NCI-H748 (cell line): ENCODE results near the gene MOXD1.

Source experiments
- DNase-seq: peaks from one replicate; lab custom pipeline; 2025; ENCODE audit not compliant: unreplicated experiment; lab: John Stamatoyannopoulos, UW

MOXD1 gene

GRCh38 chr6:132400883-132401617 lies at the start of gene MOXD1:
Gene MOXD1, minus strand, starts transcription at chr6:132401475. Its CDS starts 49 bp downstream, at chr6:132401426.
- DNase-seq = peak; percentile 67

DNA sequence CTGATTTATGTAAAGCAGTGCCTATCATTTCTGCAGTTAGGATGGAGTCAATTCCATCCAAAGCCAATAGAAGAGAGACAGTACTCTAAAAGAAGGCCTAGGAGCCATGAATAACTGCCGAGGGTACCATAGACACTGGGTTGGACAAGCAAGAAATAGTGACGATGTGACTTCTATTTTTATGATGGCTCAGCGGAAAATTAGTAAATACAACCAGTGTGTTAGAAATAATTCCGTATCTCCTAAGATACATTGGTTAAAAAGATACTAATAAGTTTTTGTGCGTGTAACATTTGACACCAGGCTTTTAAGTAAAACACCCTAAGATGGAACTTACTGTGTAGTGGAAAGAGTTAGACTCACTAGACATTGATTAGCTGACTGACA lies 45.6 kb upstream of the MOXD1 start:
- no peak for DNase-seq

DNA sequence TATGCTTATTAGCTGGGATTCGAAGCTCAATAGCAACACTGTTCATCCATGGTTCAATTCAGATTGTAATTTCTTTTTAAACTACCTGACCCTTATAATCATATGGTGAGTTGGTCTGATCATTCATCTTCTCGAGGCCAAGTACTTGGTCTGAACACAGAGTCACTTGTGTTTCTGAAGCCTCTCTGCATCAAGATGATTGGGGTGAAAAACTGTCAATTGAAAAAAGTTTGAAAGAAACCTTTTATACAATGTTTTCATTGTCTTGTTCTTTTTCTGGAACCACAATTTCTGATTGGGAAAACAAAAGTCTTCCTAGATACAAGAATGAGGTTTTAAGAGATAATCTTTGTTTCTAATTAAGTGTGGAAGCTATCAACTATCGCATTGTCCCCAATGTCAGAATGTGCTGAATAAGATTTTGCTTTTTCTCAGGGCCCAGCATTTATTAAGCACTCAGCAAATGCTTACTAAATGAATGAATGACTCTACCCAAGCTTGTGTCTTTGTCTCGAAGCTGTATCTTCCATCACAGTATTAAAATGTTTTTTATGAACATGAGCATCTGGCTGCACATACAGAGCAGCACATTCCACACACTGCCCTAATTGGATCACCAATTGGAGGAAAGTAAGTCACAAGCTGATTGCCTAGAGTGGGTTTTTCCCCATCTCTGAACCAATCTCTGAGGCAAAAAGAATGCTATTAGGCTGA lies 45.0 kb upstream of the MOXD1 start:
- no peak for DNase-seq

GRCh38 chr6:132445201-132445951 lies 44.1 kb upstream of the MOXD1 start:
- no peak for DNase-seq

GRCh38 chr6:132443206-132443605 lies 41.9 kb upstream of the MOXD1 start:
- no peak for DNase-seq

GRCh38 chr6:132430110-132430509 lies 28.8 kb upstream of the MOXD1 start:
- DNase-seq = no peak

- DNase-seq = no peak
These were observed 23.9 kb upstream of the MOXD1 start for GRCh38 chr6:132425176-132425575.

GRCh38 chr6:132423839-132424238 lies 22.6 kb upstream of the MOXD1 start:
- DNase-seq = no peak

GRCh38 chr6:132418235-132418965 lies 17.1 kb upstream of the MOXD1 start:
- DNase-seq = no peak

DNA sequence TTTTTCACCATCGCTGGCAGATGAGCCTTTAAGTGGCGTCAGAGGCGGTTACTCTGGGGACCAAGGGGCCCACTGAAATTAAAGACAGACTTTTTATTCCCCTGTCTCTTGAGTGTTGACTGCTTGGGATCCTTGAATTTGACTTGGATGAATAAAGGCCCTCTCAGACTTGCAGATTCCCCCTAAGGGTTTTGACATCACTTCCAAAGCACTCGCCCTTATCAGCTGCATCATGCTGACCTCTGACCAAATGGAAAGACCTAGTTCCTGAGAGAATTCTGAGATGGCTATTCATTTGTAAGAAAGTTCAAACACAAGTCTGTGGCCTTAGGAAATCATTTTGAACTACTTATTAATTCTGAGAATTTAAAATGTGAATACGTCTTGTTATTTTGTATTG lies 13.5 kb upstream of the MOXD1 start:
- DNase-seq = no peak

- no peak for DNase-seq
These were observed 13.0 kb upstream of the MOXD1 start for GRCh38 chr6:132414322-132414721.

GRCh38 chr6:132413499-132413802 lies 12.2 kb upstream of the MOXD1 start:
- DNase-seq = no peak

- no peak for DNase-seq
These were observed 11.6 kb upstream of the MOXD1 start for GRCh38 chr6:132412656-132413498.

DNA sequence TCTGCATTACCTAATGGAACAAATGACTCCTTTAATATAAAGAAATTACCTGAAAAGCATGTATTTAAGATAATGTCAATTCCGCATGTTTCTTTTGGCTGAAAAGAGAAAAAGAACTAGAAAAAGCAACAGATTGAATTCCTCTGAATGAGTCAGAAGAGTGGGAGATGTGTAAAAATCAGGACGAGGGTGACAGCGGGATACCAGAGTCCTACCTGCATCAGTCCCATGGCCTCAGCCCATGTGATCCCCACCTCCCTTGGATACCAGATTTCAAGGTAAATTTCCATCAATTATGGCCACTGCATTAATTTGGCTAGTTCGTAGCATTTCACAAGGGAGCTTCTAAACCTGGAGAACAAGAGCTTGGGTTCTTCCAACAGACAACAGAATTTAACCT lies 10.0 kb upstream of the MOXD1 start:
- no peak for DNase-seq

GRCh38 chr6:132410830-132411229 lies 9.6 kb upstream of the MOXD1 start:
- DNase-seq = no peak

- no peak for DNase-seq
These were observed 4.1 kb upstream of the MOXD1 start for GRCh38 chr6:132405143-132405915.

GRCh38 chr6:132404736-132405135 lies 3.5 kb upstream of the MOXD1 start:
- peak; percentile 9 for DNase-seq

DNA sequence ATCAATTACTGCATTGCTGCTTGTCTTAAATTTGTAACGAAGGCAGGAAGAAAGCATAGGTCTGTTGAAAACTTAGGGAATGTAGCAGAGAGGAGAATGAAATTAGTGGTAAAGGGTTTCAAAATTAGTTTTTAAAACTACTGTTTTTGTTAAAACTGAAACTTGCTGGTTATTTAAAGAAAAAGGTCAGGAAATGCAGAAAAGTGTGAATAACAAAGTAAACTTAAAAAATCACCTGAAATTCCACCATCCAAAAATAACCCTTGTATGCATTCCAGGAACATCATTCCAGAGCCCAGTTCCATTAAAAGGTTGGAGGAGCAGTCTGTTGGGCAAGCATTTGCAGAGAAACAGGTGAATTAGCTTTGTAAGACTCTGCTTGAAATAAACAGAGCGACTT lies 3.1 kb upstream of the MOXD1 start:
- no peak for DNase-seq

GRCh38 chr6:132401618-132402285 lies 477 bp upstream of the MOXD1 start:
- DNase-seq = peak; percentile 48
